OCI-LY7 (cell line): ENCODE data around the gene ZNRF4. TPM values are rescaled to one million over a fixed set of nuclear protein-coding genes. Genes with fewer than 3 reads are reported as not detected.

Experiments
- BruUV-seq: library from RNA; stranded (reverse); fragments of 400-500 nt; replicated peaks from 2 replicates; lab custom pipeline; 2021; lab: Mats Ljungman, UMichigan
- CTCF ChIA-PET: fragments of 300-600 bp; sonication (Branson Sonifier 250); formaldehyde crosslinking; loops from one replicate; lab custom pipeline; 2022; ENCODE audit warnings: antibody characterized with exemption; ENCODE audit not compliant: unreplicated experiment; lab: Charles Lee
- POLR2A ChIA-PET: fragments of 300-600 bp; sonication (Branson Sonifier 250); formaldehyde crosslinking; loops from one replicate; lab custom pipeline; 2022; ENCODE audit warnings: antibody characterized with exemption; lab: Charles Lee
- DNase-seq: peaks from one replicate; pipeline ENCODE4 v3.0.0-alpha.2; 2015; ENCODE audit warnings: low spot score
- H2AFZ ChIP-seq: fragments of 200-600 bp; sonication (generic), shearing (Covaris generic); 2 replicates; pipeline ENCODE4 v1.6.1; 2014; ENCODE audit warnings: mild to moderate bottlenecking, antibody characterized with exemption, low read length, moderate library complexity
- H3K27ac ChIP-seq: fragments of 200-600 bp; sonication (generic); 2 replicates; pipeline ENCODE4 v1.5.1; 2014; ENCODE audit warnings: mixed run types, low read depth, mild to moderate bottlenecking, moderate library complexity, low read length, inconsistent platforms; ENCODE audit not compliant: poor library complexity, severe bottlenecking
- H3K36me3 ChIP-seq: fragments of 200-600 bp; sonication (generic); 2 replicates; pipeline ENCODE4 v1.6.1; 2014; ENCODE audit warnings: mild to moderate bottlenecking, antibody characterized with exemption, low read length, moderate library complexity, mixed read lengths; ENCODE audit not compliant: insufficient read depth
- H3K4me1 ChIP-seq: fragments of 200-600 bp; sonication (generic); 2 replicates; pipeline ENCODE4 v1.5.1; 2014; ENCODE audit warnings: mild to moderate bottlenecking, low read length; ENCODE audit not compliant: insufficient read depth, poor library complexity, severe bottlenecking
- H3K4me2 ChIP-seq: fragments of 200-600 bp; sonication (generic); 2 replicates; pipeline ENCODE4 v1.6.1; 2014; ENCODE audit warnings: mild to moderate bottlenecking, low read length
- H3K4me3 ChIP-seq: fragments of 200-600 bp; sonication (generic); 2 replicates; pipeline ENCODE4 v1.5.1; 2014; ENCODE audit warnings: mild to moderate bottlenecking, low read depth, low read length; ENCODE audit not compliant: poor library complexity, severe bottlenecking
- H3K79me2 ChIP-seq: fragments of 200-600 bp; sonication (generic); 2 replicates; pipeline ENCODE4 v1.6.1; 2016; ENCODE audit warnings: low read depth, mild to moderate bottlenecking, low read length, moderate library complexity, mixed read lengths; ENCODE audit not compliant: insufficient read depth
- H3K9me2 ChIP-seq: fragments of 200-600 bp; sonication (generic); 2 replicates; pipeline ENCODE4 v1.6.1; 2016; ENCODE audit warnings: mild to moderate bottlenecking, low read length, mixed read lengths; ENCODE audit not compliant: insufficient read depth
- H3K9me3 ChIP-seq: fragments of 200-600 bp; sonication (generic); 2 replicates; pipeline ENCODE4 v1.6.1; 2014; ENCODE audit warnings: mild to moderate bottlenecking, mixed run types, low read length, mixed read lengths
- H4K20me1 ChIP-seq: fragments of 200-600 bp; sonication (generic); 2 replicates; pipeline ENCODE4 v1.6.1; 2014; ENCODE audit warnings: mild to moderate bottlenecking, antibody characterized with exemption, low read length, moderate library complexity, mixed read lengths; ENCODE audit not compliant: insufficient read depth
- EZH2phosphoT487 ChIP-seq: fragments of 200-600 bp; sonication (generic); IDR thresholded peaks from 2 replicates; pipeline ENCODE4 v1.6.1; 2018; ENCODE audit warnings: low read depth, borderline replicate concordance, mild to moderate bottlenecking, mixed run types, antibody characterized with exemption, low read length, moderate library complexity, mixed read lengths
- intact Hi-C: fragments of 100-400 bp; cut with micrococcal nuclease; formaldehyde crosslinking; loops from one replicate; pipeline ENCODE4 v1.10.0; 2022; ENCODE audit not compliant: unreplicated experiment
- total RNA-seq, 2 experiments: library from RNA; depleted of rRNA in 1 of 2; stranded (reverse); fragments of >200 nt in 1 of 2; shearing (Covaris generic) in 1 of 2; gene quantifications; 2 replicates each; pipeline ENCODE4 v1.2.3, GENCODE V29; 2014 to 2022
- TF ChIP-seq, protein P1 (sequence below): fragments of 200-600 bp; sonication (generic); conservative IDR thresholded peaks from 2 replicates; pipeline ENCODE4 v1.5.1; 2014; ENCODE audit warnings: mild to moderate bottlenecking, antibody characterized with exemption, low read length, moderate library complexity, mixed read lengths

The ZNRF4 gene
- total RNA-seq, 2 experiments from 2014 or later, result not detected

GRCh38 chr19:5460748-5461147 lies 5.5 kb downstream of the ZNRF4 start:
- no peak for TF ChIP-seq EZH2phosphoT487
- TF ChIP-seq, protein P1, sequence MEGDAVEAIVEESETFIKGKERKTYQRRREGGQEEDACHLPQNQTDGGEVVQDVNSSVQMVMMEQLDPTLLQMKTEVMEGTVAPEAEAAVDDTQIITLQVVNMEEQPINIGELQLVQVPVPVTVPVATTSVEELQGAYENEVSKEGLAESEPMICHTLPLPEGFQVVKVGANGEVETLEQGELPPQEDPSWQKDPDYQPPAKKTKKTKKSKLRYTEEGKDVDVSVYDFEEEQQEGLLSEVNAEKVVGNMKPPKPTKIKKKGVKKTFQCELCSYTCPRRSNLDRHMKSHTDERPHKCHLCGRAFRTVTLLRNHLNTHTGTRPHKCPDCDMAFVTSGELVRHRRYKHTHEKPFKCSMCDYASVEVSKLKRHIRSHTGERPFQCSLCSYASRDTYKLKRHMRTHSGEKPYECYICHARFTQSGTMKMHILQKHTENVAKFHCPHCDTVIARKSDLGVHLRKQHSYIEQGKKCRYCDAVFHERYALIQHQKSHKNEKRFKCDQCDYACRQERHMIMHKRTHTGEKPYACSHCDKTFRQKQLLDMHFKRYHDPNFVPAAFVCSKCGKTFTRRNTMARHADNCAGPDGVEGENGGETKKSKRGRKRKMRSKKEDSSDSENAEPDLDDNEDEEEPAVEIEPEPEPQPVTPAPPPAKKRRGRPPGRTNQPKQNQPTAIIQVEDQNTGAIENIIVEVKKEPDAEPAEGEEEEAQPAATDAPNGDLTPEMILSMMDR, result no peak
- no peaks in the 10 kb centered on the region for H4K20me1 ChIP-seq
- H3K9me3 ChIP-seq, result no peaks in the 10 kb centered on the region
- no peak overlapping the region for H3K4me2 ChIP-seq
- H2AFZ ChIP-seq, result no peak overlapping the region
- no peak for DNase-seq
- POLR2A ChIA-PET, result interaction anchor here (0.5 kb wide), 1 partner anchor 31 kb away, joined by 3 read pairs; no protein-coding TSS in a partner anchor
- H3K4me1 ChIP-seq, result no peaks in the 10 kb centered on the region
- intact Hi-C loops, result no loop called here
- no TSS peak for BruUV-seq
- no peak overlapping the region for H3K4me3 ChIP-seq
- CTCF ChIA-PET, result no interaction called here
- no peaks in the 10 kb centered on the region for H3K36me3 ChIP-seq
- H3K79me2 ChIP-seq, result no peaks in the 10 kb centered on the region
- H3K9me2 ChIP-seq, result no peaks in the 10 kb centered on the region
- H3K27ac ChIP-seq, result no peak overlapping the region

DNA sequence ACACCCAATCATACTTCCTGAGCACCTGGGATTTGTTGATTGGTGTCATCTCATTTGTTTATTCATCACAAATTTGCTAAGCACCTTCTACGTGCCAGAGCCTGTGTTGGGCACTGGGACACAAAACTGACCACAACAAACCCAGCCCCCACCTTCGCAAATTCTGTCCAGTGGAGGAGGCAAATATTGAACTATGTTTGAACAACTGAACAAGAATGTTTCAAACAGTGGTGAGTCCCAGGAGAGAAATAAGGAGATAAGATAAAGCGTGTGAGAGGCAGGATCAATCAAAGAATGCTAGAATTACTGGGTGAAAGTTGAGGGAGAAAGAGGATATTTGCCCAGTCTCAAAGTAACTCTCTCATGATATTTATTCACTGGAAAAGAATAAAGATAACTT lies 8.7 kb downstream of the ZNRF4 start:
- BruUV-seq, result no TSS peak
- Histone ChIP-seq H3K4me1 (no peaks in the 10 kb centered on the region), H3K27ac (no peak overlapping the region), H3K36me3 (no peaks in the 10 kb centered on the region), H2AFZ (no peak overlapping the region), H4K20me1 (no peaks in the 10 kb centered on the region), H3K9me2 (no peaks in the 10 kb centered on the region), H3K4me3 (no peak overlapping the region), H3K9me3 (no peaks in the 10 kb centered on the region), H3K79me2 (no peaks in the 10 kb centered on the region), H3K4me2 (no peak overlapping the region)
- ChIA-PET CTCF (no interaction called here), POLR2A (no interaction called here)
- no peak for DNase-seq
- intact Hi-C loops, result no loop called here
- TF ChIP-seq, protein P1, result no peak
- TF ChIP-seq EZH2phosphoT487, result no peak

- Histone ChIP-seq H3K4me3 (no peak overlapping the region), H3K36me3 (no peaks in the 10 kb centered on the region), H3K79me2 (no peaks in the 10 kb centered on the region), H4K20me1 (no peaks in the 10 kb centered on the region), H2AFZ (no peak overlapping the region), H3K4me2 (no peak overlapping the region), H3K4me1 (no peaks in the 10 kb centered on the region), H3K9me3 (no peaks in the 10 kb centered on the region), H3K9me2 (no peaks in the 10 kb centered on the region), H3K27ac (no peak overlapping the region)
- CTCF ChIA-PET, result interaction anchor here (0.5 kb wide), 1 partner anchor 60 kb away, joined by 4 read pairs; no protein-coding TSS in a partner anchor
- TF ChIP-seq EZH2phosphoT487, result no peak
- TF ChIP-seq, protein P1, result no peak
- no peak for DNase-seq
- POLR2A ChIA-PET, result no interaction called here
- no TSS peak for BruUV-seq
- intact Hi-C loops, result no loop called here
Measured at GRCh38 chr19:5466072-5466471, 10.9 kb downstream of the ZNRF4 start.
